Prostate gland (tissue), 2 donors: ENCODE data around the gene MGAT1. TPM values are rescaled to one million over a fixed set of nuclear protein-coding genes. Genes with fewer than 3 reads are reported as not detected.
A peak's percentile ranks its signal among the peaks of the same experiment; 100 is the strongest.

Source experiments
- DNase-seq: peaks from one replicate; pipeline ENCODE4 v3.0.0-alpha.2; 2019; ENCODE audit warnings: low spot score
- H3K27ac ChIP-seq, 2 donors: fragments of 200-600 bp; sonication (generic); 2 replicates each; pipeline ENCODE4 v1.5.1; 2017 to 2019
- H3K27me3 ChIP-seq: fragments of 200-600 bp; sonication (generic); replicated peaks from 2 replicates; pipeline ENCODE4 v1.5.1; 2019; ENCODE audit not compliant: insufficient read depth
- H3K36me3 ChIP-seq, 2 donors: fragments of 200-600 bp; sonication (generic); 1 replicate in 1 of 2; 2 replicates in 1 of 2; pipeline versions ENCODE4 v1.5.1 to v1.8.1; 2017 to 2019
- H3K4me1 ChIP-seq: fragments of 200-600 bp; sonication (generic); replicated peaks from 2 replicates; pipeline ENCODE4 v1.5.1; 2019
- H3K4me3 ChIP-seq, 2 donors: fragments of 200-600 bp; sonication (generic); 2 replicates each; pipeline ENCODE4 v1.5.1; 2017 to 2019
- H3K9me3 ChIP-seq: fragments of 200-600 bp; sonication (generic); 2 replicates; pipeline ENCODE4 v1.5.1; 2017
- POLR2A ChIP-seq: fragments of 450-650 bp; IDR thresholded peaks from one replicate; pipeline ENCODE4 v1.6.1; 2016; ENCODE audit warnings: antibody characterized with exemption, mild to moderate bottlenecking
- POLR2AphosphoS5 ChIP-seq: sonication (generic); formaldehyde crosslinking; IDR thresholded peaks from one replicate; pipeline ENCODE4 v1.6.1; 2017; ENCODE audit warnings: antibody characterized with exemption
- WGBS: methylation state at CpG from one replicate; pipeline ENCODE4 v1.1.5; 2018; 5-methylcytosine and 5-hydroxymethylcytosine counted together
- intact Hi-C: fragments of 100-400 bp; cut with DNase I; formaldehyde crosslinking; loops from one replicate; pipeline ENCODE4 v1.14.2; 2022
- total RNA-seq, 2 donors: library from RNA; depleted of rRNA; stranded (reverse); fragments of >200 nt; gene quantifications; one replicate each; pipeline ENCODE4 v1.1.0, GENCODE V29; 2016
- TF ChIP-seq, protein P1 (sequence below), 4 experiments: fragments of 200-600 bp in 2 of 4; fragments of 450-650 bp in 2 of 4; sonication (generic) in 2 of 4; IDR thresholded peaks; 1 replicate in 3 of 4; 2 replicates in 1 of 4; pipeline ENCODE4 v1.5.1; 2016 to 2019; ENCODE audit warnings: antibody characterized with exemption in 4 of 4, mild to moderate bottlenecking in 2 of 4, moderate library complexity in 2 of 4

Gene MGAT1
- total RNA-seq, 2 donors from 2014 or later = 142 to 159 TPM

- intact Hi-C loops = no loop called here
- Histone ChIP-seq H3K27ac (peak overlapping the region; percentile 10 to 38), H3K27me3 (no peaks in the 10 kb centered on the region), H3K9me3 (no peaks in the 10 kb centered on the region), H3K36me3 (no peaks in the 10 kb centered on the region), H3K4me1 (no peaks in the 10 kb centered on the region), H3K4me3 (no peak overlapping the region)
- 73% methylated on average over 9 of the region's 9 CpGs for WGBS
- no peak for DNase-seq
- TF ChIP-seq, protein P1, sequence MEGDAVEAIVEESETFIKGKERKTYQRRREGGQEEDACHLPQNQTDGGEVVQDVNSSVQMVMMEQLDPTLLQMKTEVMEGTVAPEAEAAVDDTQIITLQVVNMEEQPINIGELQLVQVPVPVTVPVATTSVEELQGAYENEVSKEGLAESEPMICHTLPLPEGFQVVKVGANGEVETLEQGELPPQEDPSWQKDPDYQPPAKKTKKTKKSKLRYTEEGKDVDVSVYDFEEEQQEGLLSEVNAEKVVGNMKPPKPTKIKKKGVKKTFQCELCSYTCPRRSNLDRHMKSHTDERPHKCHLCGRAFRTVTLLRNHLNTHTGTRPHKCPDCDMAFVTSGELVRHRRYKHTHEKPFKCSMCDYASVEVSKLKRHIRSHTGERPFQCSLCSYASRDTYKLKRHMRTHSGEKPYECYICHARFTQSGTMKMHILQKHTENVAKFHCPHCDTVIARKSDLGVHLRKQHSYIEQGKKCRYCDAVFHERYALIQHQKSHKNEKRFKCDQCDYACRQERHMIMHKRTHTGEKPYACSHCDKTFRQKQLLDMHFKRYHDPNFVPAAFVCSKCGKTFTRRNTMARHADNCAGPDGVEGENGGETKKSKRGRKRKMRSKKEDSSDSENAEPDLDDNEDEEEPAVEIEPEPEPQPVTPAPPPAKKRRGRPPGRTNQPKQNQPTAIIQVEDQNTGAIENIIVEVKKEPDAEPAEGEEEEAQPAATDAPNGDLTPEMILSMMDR (IDR thresholded peaks at IDR 0.05) = no peak
- TF ChIP-seq POLR2AphosphoS5 (no peak), POLR2A (no peak)
Observed at GRCh38 chr5:180815293-180815917, 12.8 kb upstream of the MGAT1 start.

DNA sequence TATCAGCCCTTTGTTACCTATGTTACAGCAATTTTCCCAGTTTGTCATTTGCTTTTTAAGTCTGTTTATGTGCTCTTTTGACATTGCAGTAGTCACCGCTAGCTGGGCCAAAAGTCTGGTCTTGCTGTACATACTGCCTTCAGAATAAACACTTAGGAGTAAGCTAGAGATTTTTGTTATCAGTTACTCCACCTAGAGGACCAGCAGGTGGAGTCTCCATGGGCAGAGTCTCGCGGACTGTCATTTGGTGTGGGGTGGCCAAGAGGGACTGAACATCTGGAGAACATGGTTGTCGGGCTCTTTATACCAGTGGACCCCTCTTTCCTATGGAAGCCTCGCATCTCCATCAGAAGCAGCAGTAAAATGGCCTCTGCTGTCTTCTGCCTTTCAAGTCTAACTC is 10.8 kb upstream of the MGAT1 start:
- WGBS = 85% methylated on average over 5 of the region's 5 CpGs
- DNase-seq = no peak
- no peak overlapping the region for H3K27ac ChIP-seq
- no peaks in the 10 kb centered on the region for H3K27me3 ChIP-seq
- H3K4me1 ChIP-seq = peaks cover 8% of the 10 kb centered on the region
- H3K9me3 ChIP-seq = no peaks in the 10 kb centered on the region
- H3K4me3 ChIP-seq = no peak overlapping the region
- TF ChIP-seq POLR2A = no peak
- TF ChIP-seq POLR2AphosphoS5 = no peak
- H3K36me3 ChIP-seq = no peaks in the 10 kb centered on the region
- intact Hi-C loops = no loop called here

GRCh38 chr5:180811623-180812124 is 9.1 kb upstream of the MGAT1 start:
- Histone ChIP-seq H3K4me1 (peaks cover 21% of the 10 kb centered on the region), H3K27me3 (no peaks in the 10 kb centered on the region), H3K27ac (peak overlapping the region; percentile 99), H3K4me3 (no peak overlapping the region), H3K9me3 (no peaks in the 10 kb centered on the region), H3K36me3 (no peaks in the 10 kb centered on the region)
- 43% methylated on average over 10 of the region's 10 CpGs for WGBS
- peak; percentile 34 for DNase-seq
- intact Hi-C loops = no loop called here
- TF ChIP-seq POLR2A (no peak), POLR2AphosphoS5 (peak; percentile 19)
- TF ChIP-seq, protein P1 (IDR thresholded peaks at IDR 0.05) = no peak

GRCh38 chr5:180810959-180811622 is 8.5 kb upstream of the MGAT1 start:
- peak overlapping the region; percentile 99 for H3K27ac ChIP-seq
- DNase-seq = peak; percentile 48
- peaks cover 27% of the 10 kb centered on the region for H3K4me1 ChIP-seq
- no peaks in the 10 kb centered on the region for H3K36me3 ChIP-seq
- no peak for TF ChIP-seq POLR2AphosphoS5
- TF ChIP-seq POLR2A = no peak
- TF ChIP-seq, protein P1 (IDR thresholded peaks at IDR 0.05) = no peak
- intact Hi-C loops = no loop called here
- H3K4me3 ChIP-seq = peak overlapping the region; percentile 49 to 71
- 8% methylated on average over 30 of the region's 30 CpGs for WGBS
- H3K27me3 ChIP-seq = no peaks in the 10 kb centered on the region
- no peaks in the 10 kb centered on the region for H3K9me3 ChIP-seq

GRCh38 chr5:180810210-180810958 is 7.8 kb upstream of the MGAT1 start:
- no peaks in the 10 kb centered on the region for H3K9me3 ChIP-seq
- peaks cover 28% of the 10 kb centered on the region for H3K4me1 ChIP-seq
- intact Hi-C loops = no loop called here
- H3K27ac ChIP-seq = peak overlapping the region; percentile 99
- WGBS = under 1% methylated on average over 59 of the region's 66 CpGs
- peak; percentile 85 for TF ChIP-seq POLR2AphosphoS5
- peak; percentile 72 for TF ChIP-seq POLR2A
- TF ChIP-seq, protein P1 (IDR thresholded peaks at IDR 0.05) = peak in 2 of 4 experiments; percentile 6 to 14
- H3K27me3 ChIP-seq = no peaks in the 10 kb centered on the region
- no peaks in the 10 kb centered on the region for H3K36me3 ChIP-seq
- peak overlapping the region; percentile 49 to 71 for H3K4me3 ChIP-seq
- peak; percentile 96 for DNase-seq
